ENCODE results near the gene BICD2. TPM values are rescaled to one million over a fixed set of nuclear protein-coding genes. Genes with fewer than 3 reads are reported as not detected.

BICD2 gene
- total and polyA plus RNA-seq, 2 of the 8 experiments (the other 6 are each of a cell fraction or from before 2014, with no cell fraction given): 6.6 to 22.8 TPM

- TF ChIP-seq FOSL1 (IDR thresholded peaks at IDR 0.05; ENCODE audit: insufficient read depth, low read depth, low read length): no peak
- TF ChIP-seq YY1 (IDR thresholded peaks at IDR 0.05; ENCODE audit: low read depth, low read length): no peak
- no peak for TF ChIP-seq BRCA1 (IDR thresholded peaks at IDR 0.05; ENCODE audit: low read depth, low read length)
- no peak for TF ChIP-seq SIX5 (IDR thresholded peaks at IDR 0.05; ENCODE audit: low read depth, low read length)
- TF ChIP-seq HDAC6 (IDR thresholded peaks at IDR 0.05; ENCODE audit: low read depth, low read length): no peak
- no peak for TF ChIP-seq USF2 (IDR thresholded peaks at IDR 0.05; ENCODE audit: low read length)
- no peak for TF ChIP-seq RNF2 (IDR thresholded peaks at IDR 0.05; ENCODE audit: borderline replicate concordance, low read depth, low read length, missing control alignments, poor library complexity, severe bottlenecking)
- no peak for TF ChIP-seq KDM5A (IDR thresholded peaks at IDR 0.05; ENCODE audit: low read length)
- TF ChIP-seq RXRA (IDR thresholded peaks at IDR 0.05; ENCODE audit: insufficient read depth, low read depth, low read length): no peak
- no peak for TF ChIP-seq BCL11A (IDR thresholded peaks at IDR 0.05; ENCODE audit: low read depth in 2 of 2, low read length in 2 of 2)
- no peak for TF ChIP-seq GABPA (IDR thresholded peaks at IDR 0.05; ENCODE audit: borderline replicate concordance, insufficient read depth, low read length)
- no peak for TF ChIP-seq CREB1 (IDR thresholded peaks at IDR 0.05)
- no peak for TF ChIP-seq RBBP5 (IDR thresholded peaks at IDR 0.05; ENCODE audit: borderline replicate concordance, low read depth, low read length)
- no peak for TF ChIP-seq SIRT6 (IDR thresholded peaks at IDR 0.05; ENCODE audit: low read length)
- no peak overlapping the region for H3K9ac ChIP-seq (replicated peaks in 1 of 4; ENCODE audit: extremely low read depth in 1 of 4, low read depth in 3 of 4, low read length in 3 of 4)
- no peak overlapping the region for H3K27ac ChIP-seq (ENCODE audit: low read depth, low read length)
- CTCF ChIA-PET (ENCODE audit: partially characterized antibody): interaction anchor here (0.7 to 1.5 kb wide), 6 partner anchors 12 to 77 kb away, joined by 3 to 7 read pairs (median 4); no protein-coding TSS in a partner anchor
- no peak for FAIRE-seq
- H4K91ac ChIP-seq (replicated peaks; ENCODE audit: insufficient read length, low read length): no peak overlapping the region
- no peak overlapping the region for H3K4me2 ChIP-seq (ENCODE audit: insufficient read depth in 1 of 2, low read depth in 2 of 2, low read length in 2 of 2)
- no peak for DNase-seq (ENCODE audit: low read depth in 1 of 2, low spot score in 2 of 2)
- no peak overlapping the region for H2BK120ac ChIP-seq (replicated peaks; ENCODE audit: low read depth, low read length)
- H3K9me3 ChIP-seq (ENCODE audit: insufficient read depth in 2 of 2, low read depth in 1 of 2, low read length in 1 of 2): no peaks in the 10 kb centered on the region
- no peak overlapping the region for H2BK12ac ChIP-seq (ENCODE audit: low read depth, low read length)
- no peak overlapping the region for H2BK15ac ChIP-seq (ENCODE audit: low read length)
- no peak overlapping the region for H4K8ac ChIP-seq (ENCODE audit: extremely low read depth, insufficient read depth, low read length)
- H3K23me2 ChIP-seq (ENCODE audit: low read depth, low read length): no peaks in the 10 kb centered on the region
- POLR2A ChIA-PET (ENCODE audit: partially characterized antibody): interaction anchor here (0.7 kb wide), 1 partner anchor 8 kb away, joined by 3 read pairs; no protein-coding TSS in a partner anchor
- no peak overlapping the region for H3K23ac ChIP-seq (ENCODE audit: insufficient read length)
- H3K4me3 ChIP-seq (ENCODE audit: extremely low read depth in 1 of 4, insufficient read depth in 2 of 4, low read depth in 3 of 4, low read length in 4 of 4): no peak overlapping the region
- no peak overlapping the region for H4K5ac ChIP-seq (ENCODE audit: insufficient read length, low read depth, low read length)
- H3K56ac ChIP-seq (replicated peaks; ENCODE audit: insufficient read length, low read depth, low read length): no peak overlapping the region
- H3K27me3 ChIP-seq (replicated peaks in 1 of 4; ENCODE audit: control insufficient read depth in 3 of 4, extremely low read depth in 1 of 4, insufficient read depth in 3 of 4, low read length in 3 of 4): no peaks in the 10 kb centered on the region
- H4K20me1 ChIP-seq (replicated peaks in 1 of 2; ENCODE audit: control insufficient read depth in 1 of 2, insufficient read depth in 2 of 2, low read length in 2 of 2): peaks cover 6 to 29% of the 10 kb centered on the region in 2 experiments
- H3K79me1 ChIP-seq (ENCODE audit: low read depth, low read length): peaks cover 36% of the 10 kb centered on the region
- no peak overlapping the region for H3K14ac ChIP-seq (ENCODE audit: insufficient read length)
- peaks cover 0 to 10% (median 3%) of the 10 kb centered on the region in 4 experiments; a peak in 6 of 7 replicates for H3K4me1 ChIP-seq (replicated peaks in 1 of 4; ENCODE audit: control insufficient read depth in 3 of 4, insufficient read depth in 4 of 4, low read length in 3 of 4)
- H2AFZ ChIP-seq (ENCODE audit: low read length): no peak overlapping the region
- H3K4ac ChIP-seq (replicated peaks; ENCODE audit: insufficient read length, low read depth, low read length): no peak overlapping the region
- H2BK5ac ChIP-seq (ENCODE audit: low read depth, low read length): peak overlapping the region; percentile 52; the same call in 1 of the 2 replicates
- H2AK5ac ChIP-seq (ENCODE audit: low read depth, low read length): no peak overlapping the region
- H3K36me3 ChIP-seq (ENCODE audit: control insufficient read depth in 2 of 4, insufficient read depth in 4 of 4, low read length in 3 of 4): no peaks in the 10 kb centered on the region
- H3K79me2 ChIP-seq (ENCODE audit: control insufficient read depth in 1 of 2, insufficient read depth in 2 of 2, low read length in 2 of 2): peaks cover 6 to 92% of the 10 kb centered on the region in 2 experiments
- no peak overlapping the region for H3K18ac ChIP-seq (ENCODE audit: extremely low read depth, low read length)
- no peak overlapping the region for H2BK20ac ChIP-seq (ENCODE audit: low read length)
- 89% methylated on average over 4 of the region's 4 CpGs; no CpG with 5 or more reads in 1 of the 2 experiments for WGBS, 2 experiments (ENCODE audit: extremely low coverage in 1 of 2, insufficient coverage in 1 of 2, insufficient read length in 1 of 2, insufficient replicate concordance in 2 of 2, low coverage in 1 of 2, low lambda C conversion rate in 2 of 2, missing lambda C conversion rate in 1 of 2)
Observed at GRCh38 chr9:92745331-92745730, 19.3 kb downstream of the BICD2 start.

Data from H1 (cell line).